Sigmoid colon (tissue), 3 donors: ENCODE measurements around the gene SSTR5.

ENCODE experiments used
- CTCF ChIP-seq, 4 experiments: fragments of 450-650 bp in 3 of 4; fragments of 200-600 bp in 1 of 4; IDR thresholded peaks; one replicate each; pipeline ENCODE4 v1.5.1; 2016 to 2019; ENCODE audit warnings: antibody characterized with exemption in 4 of 4, mild to moderate bottlenecking in 3 of 4, moderate library complexity in 2 of 4
- POLR2A ChIP-seq, 2 donors: fragments of 450-650 bp; IDR thresholded peaks; one replicate each; pipeline ENCODE4 v1.6.1; 2016; ENCODE audit warnings: antibody characterized with exemption in 2 of 2, mild to moderate bottlenecking in 2 of 2, moderate library complexity in 2 of 2

- TF ChIP-seq CTCF (IDR thresholded peaks at IDR 0.05): no peak
- TF ChIP-seq POLR2A (IDR thresholded peaks at IDR 0.05): no peak
These were observed 1.2 kb downstream of the SSTR5 start for GRCh38 chr16:1073566-1074378.
